Measurements from ENCODE around the gene AVPR1B.
"Not testable (repeated sequence)": the region's sequence is repeated elsewhere in the genome, so short reads cannot be mapped to it uniquely, and the experiment has no call there.

Gene AVPR1B

DNA sequence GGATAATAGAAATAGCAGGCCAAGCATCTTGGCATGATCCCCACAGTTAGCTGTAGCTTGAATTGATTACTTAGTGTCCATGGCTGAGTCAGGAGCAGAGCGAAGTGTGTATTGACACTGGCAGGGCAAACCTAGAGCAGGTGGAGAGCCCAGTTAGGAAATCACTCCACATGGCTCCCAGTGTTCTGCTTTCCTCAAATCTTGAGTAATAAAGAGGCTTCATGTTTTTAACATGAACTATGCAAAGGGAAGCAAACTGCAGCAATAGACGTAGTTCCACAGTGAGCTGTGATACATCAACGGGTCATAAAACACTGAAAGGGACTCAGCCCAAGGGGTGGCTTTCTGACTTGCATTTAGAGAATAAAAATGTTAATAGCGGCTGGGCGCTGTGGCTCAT is 35.3 kb downstream of the AVPR1B start:
- no peak for DNase-seq (ENCODE audit: low read depth)

DNA sequence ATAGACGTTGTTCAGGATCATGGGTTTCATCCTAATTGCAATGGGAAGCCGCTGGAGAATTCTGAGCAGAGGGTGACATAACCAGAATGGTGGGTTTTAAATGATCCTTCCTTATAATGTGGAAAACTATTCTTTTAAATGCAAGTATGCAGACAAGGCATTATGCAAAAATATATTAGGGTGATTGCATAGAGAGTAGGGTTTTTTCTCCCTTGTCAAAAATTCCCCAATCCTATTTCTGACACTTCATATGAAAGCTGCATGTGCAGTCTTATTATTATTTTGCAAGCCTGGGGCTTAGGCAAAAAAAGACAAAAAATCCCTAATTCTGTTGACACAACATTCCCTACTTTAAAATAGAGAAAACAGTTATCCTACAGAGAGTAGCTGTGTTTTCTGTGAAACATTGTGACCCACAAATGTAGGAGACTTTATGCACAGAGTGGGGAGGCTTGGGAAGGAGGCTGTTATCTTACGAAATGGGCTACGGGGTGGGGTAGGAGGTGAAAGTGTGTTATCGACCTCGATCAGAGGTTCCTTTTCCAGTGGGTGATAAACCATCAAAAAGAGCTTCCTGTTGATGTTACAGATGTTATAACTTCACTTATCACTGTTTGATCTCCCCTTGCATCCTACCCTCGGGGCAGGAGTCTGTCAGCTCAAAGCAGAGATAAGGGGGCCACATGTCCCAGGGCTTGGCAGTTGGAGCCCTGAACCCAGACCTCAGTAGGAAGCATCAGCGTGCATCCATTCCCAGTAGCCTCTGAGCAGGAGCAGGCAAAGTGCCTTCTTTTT is 37.0 kb downstream of the AVPR1B start:
- DNase-seq (ENCODE audit: low read depth), result no peak

DNA sequence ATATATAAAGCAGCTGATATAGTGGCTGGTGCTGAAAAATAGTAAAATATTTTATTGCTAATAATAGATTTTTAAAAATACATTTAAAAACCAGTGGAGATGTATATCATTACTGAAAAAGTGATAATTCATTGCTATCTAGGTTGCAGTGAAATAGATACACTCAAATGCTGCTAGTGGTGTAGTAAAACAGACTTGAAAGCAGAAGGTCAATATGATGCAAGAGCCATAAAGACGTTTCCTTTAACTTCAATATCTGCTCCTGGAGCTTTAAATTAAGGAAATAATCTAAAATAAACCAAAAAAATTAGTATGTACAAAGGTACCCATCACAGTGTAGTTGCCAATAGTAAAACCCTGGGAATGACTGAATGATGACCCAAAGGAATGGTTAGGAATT is 38.1 kb downstream of the AVPR1B start:
- no peak for DNase-seq (ENCODE audit: low read depth)

DNA sequence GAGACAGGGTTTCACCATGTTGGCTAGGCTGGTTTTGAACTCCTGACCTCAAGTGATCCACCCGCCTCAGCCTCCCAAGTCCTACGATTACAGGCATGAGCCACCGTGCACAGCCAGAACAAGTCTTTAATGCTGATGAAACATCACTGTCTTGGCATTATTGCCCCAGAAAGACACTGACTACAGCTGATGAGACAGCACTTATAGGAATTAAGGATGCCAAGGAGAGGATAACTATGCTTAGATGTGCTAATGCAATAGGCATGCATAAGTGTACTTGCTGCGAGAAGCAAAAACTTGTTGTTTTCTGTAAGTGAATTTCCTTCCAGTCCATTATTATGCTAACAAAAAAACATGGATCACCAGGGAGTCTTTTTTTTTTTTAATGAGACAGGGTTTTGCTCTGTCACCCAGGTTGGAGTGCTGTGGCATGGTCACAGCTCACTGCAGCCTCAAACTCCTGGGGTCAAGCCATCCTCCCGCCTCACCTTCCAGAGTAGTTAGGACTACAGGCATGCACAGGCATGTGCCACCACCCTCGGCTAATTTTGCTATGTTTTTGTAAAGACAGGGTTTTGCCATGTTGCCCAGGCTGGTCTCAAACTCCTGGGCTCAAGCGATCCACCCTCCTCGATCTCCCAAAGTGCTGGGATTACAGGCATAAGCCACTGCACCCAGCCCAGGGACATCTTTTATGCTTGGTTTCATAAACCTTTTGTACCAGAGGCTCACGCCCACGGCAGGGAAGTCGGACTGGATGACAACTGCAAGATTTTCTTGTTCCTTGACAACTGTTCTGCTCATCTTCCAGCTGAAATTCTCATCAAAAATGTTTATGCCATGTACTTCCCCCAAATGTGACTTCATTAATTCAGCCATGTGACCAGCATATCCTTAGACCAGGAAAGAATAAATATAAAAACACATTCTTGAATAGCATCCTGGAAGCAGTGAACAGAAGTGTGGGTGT is 41.1 kb downstream of the AVPR1B start:
- DNase-seq (ENCODE audit: low read depth), result peak; percentile 28

DNA sequence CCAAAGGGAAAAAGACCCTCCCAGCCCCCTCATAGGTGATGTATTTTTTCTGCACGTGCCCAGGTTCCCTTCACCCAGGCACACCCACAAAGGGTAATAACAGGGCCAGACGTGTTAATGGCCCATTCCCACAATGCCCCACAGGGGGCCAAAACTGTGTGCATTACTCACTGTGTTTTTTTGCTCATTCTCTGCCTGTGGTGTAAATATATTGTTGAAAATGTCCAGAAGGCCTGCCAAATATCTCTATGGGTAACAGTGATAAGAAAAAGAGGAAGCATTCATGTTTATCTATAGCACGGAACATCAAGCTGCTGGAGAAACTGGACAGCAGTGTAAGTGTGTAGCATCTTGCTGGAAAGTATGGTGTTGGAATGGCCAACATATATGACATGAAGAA is 42.3 kb downstream of the AVPR1B start:
- no peak for DNase-seq (ENCODE audit: low read depth)

DNA sequence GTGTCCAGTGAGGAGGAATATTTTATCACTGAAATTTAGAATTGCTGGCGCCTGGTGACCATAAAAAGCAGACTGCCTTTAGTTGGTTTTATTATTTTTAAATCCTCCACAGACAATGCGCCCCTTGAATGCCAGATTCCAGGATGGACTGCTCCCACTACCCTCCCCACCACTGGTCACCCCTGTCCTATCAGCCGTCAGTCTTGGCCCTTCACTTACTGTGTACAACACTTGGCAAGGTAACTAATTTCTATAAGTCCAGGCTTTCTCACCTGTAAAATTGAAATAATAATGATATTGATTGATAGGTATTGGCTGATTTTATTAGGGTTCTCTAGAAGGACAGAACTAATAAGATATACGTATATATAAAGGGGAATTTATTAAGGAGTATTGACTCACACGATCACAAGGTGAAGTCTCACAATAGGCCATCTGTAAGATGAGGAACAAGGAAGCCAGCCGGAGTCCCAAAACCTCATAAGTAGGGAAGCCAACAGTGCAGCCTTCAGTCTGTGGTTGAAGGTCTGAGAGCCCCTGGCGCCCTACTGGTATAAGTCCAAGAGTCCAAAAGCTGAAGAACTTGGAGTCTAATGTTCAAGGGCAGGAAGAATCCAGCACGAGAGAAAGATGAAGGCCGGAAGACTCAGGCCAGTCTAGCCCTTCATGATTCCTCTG is 46.4 kb downstream of the AVPR1B start:
- no peak for DNase-seq (ENCODE audit: low read depth)

- DNase-seq (ENCODE audit: low read depth), result no peak
Measured at GRCh38 chr1:206068314-206068713, 48.9 kb downstream of the AVPR1B start.

DNA sequence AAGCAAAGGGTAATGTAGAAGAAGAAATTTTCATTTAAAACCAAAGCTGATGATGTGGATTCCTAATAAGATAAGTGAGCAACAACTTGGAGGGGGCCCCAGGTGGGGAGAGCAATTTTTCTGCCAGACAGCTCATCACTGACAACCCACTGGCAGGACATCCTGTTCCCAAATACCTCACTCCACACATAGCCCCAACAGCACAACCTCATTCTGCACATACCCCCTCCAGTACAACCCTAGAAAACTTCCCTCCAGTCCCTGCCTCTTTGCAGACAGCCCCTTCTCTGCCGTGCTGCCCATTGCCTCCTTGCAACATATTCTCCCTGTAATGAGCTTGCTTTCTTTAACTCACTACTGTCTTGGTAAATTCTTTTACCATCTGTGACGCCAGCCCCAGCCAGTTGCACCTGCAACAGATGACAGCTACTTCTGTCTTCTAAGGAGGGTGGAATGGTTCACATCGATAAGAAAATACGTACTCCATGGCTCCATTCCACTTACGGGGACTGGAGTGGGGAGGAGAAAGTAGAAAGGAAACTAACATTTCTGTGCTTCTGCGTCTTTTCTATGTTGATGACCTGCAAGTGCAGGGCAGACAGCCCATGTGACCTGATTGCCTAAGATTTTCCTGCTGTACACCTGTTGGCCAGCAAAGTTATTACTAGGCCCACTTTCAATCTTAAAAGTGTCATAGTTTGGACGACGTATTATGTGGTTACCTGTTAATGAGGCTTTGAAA is 49.5 kb downstream of the AVPR1B start:
- DNase-seq (ENCODE audit: low read depth), result no peak

DNA sequence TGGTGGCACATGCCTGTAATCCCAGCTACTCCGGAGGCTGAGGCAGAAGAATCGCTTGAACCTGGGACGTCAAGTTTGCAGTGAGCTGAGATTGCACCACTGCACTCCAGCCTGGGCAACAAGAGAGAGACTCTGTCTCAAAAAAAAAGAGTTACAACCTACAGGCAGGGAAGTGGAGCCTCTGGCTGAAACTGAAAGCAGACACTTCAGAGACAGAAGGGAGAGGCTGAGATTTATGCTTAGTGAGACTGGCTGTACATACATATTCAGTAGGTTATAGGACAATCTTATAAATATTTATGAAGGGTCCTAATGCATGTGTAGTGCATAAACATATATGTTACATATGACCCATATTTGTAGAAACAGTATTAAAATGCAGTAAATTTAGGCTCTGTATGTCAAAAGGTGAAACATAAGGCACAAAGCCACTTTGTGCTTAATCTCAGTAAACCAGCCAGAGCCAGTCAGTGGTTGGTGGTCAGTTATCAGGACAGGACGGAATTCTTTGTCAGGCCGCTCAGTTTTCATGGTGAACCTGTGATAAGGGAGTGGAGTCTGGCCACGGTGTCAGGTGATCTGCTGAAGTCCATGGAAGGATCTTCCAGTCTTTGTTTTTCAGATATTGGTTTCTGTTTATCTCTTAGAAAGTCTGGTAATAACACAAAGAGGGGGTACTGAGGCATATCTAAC is 50.6 kb downstream of the AVPR1B start:
- DNase-seq (ENCODE audit: low read depth), result no peak

DNA sequence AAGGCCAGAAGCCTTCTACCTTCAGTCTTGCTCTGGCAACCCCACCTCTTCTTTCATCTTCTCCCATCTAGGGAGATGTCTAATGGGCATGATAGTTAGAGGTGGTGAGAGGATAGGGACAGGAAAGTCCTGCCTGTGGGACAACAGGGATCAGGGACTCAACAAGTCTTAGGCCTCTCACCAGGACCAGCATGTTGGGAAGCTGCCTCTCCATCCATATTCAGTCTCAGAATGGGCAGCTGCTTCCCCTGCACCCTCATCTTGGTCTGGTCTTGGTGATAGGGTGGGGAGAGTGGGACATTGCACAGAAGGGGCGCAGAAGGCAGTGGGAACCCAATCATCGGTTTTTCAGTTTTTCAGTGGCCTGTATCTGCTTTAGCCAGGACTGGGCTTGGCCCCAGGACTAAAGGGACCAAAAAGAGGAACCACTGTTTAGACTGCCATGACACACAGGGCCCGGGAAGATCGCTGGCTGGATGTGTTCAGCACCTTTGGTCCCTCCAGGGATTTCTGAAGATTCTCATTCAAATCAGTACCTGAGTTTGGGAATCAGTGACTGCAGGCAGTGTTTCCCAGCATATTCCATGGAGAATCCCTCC is 51.5 kb downstream of the AVPR1B start:
- DNase-seq (ENCODE audit: low read depth), result no peak

DNA sequence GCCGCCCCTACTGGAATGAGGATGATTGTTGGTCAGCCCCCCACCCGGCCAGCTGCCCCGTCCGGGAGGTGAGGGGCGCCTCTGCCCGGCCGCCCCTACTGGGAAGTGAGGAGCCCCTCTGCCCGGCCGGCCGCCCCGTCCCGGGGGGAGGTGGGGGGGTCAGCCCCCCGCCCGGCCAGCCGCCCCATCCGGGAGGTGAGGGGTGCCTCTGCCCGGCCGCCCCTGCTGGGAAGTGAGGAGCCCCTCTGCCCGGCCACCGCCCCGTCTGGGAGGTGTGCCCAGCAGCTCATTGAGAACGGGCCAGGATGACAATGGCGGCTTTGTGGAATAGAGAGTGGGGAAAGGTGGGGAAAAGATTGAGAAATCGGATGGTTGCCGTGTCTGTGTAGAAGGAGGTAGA is 52.7 kb downstream of the AVPR1B start:
- DNase-seq (ENCODE audit: low read depth), result not testable (repeated sequence)

DNA sequence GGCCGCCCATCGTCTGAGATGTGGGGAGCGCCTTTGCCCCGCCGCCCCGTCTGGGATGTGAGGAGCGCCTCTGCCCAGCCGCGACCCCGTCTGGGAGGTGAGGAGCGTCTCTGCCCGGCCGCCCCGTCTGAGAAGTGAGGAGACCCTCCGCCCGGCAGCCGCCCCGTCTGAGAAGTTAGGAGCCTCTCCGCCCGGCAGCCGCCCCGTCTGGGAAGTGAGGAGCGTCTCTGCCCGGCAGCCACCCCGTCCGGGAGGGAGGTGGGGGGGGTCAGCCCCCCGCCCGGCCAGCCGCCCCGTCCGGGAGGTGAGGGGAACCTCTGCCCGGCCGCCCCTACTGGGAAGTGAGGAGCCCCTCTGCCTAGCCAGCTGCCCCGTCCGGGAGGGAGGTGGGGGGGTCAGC is 53.2 kb downstream of the AVPR1B start:
- not testable (repeated sequence) for DNase-seq (ENCODE audit: low read depth)

- no peak for DNase-seq (ENCODE audit: low read depth)
Measured at GRCh38 chr1:206062464-206062863, 54.7 kb downstream of the AVPR1B start.

DNA sequence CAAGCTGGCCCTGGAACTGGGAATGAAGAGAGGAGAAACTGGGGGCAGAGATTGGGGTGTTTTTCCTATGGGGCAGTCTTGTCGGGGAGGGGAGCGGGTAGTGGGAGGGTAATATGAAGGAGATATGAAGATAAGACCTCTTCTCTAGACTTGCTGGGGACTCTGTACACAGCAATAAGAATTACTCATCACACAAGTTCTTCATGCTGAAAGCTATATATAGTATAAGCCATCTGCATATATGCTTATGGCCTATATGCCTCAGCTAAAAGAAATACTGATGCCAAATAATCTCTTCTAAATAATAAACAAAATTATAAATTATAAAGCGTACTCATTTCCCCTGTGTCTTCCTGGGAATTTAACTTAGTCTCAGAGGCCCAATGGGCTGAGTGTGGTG is 56.3 kb downstream of the AVPR1B start:
- no peak for DNase-seq (ENCODE audit: low read depth)
